H9 (cell line): ENCODE results near the gene LYRM2. TPM values are rescaled to one million over a fixed set of nuclear protein-coding genes. Genes with fewer than 3 reads are reported as not detected.

Experiments
- DNase-seq: peaks from one replicate; pipeline ENCODE4 v3.0.0-alpha.2; 2017
- H2AFZ ChIP-seq: one replicate; pipeline ENCODE4 v1.6.1; 2013; ENCODE audit warnings: mild to moderate bottlenecking, low read length, control low read depth, moderate library complexity
- H2AK5ac ChIP-seq: 2 replicates; pipeline ENCODE4 v1.6.1; 2013; ENCODE audit warnings: low read length, control low read depth, mixed read lengths; ENCODE audit not compliant: insufficient read length
- H2BK120ac ChIP-seq: one replicate; pipeline ENCODE4 v1.6.1; 2013; ENCODE audit warnings: low read depth, mild to moderate bottlenecking, low read length, control low read depth, inconsistent platforms; ENCODE audit not compliant: poor library complexity, severe bottlenecking
- H2BK12ac ChIP-seq: 2 replicates; pipeline ENCODE4 v1.6.1; 2013; ENCODE audit warnings: low read length, control low read depth, mixed read lengths, low read depth; ENCODE audit not compliant: insufficient read length
- H2BK15ac ChIP-seq: 2 replicates; pipeline ENCODE4 v1.6.1; 2013; ENCODE audit warnings: low read depth, low read length, control low read depth
- H2BK20ac ChIP-seq: one replicate; pipeline ENCODE4 v1.6.1; 2013; ENCODE audit warnings: low read depth, mild to moderate bottlenecking, low read length, control low read depth, inconsistent platforms; ENCODE audit not compliant: poor library complexity, severe bottlenecking
- H2BK5ac ChIP-seq: 2 replicates; pipeline ENCODE4 v1.6.1; 2013; ENCODE audit warnings: low read length, control low read depth, mixed read lengths; ENCODE audit not compliant: insufficient read length
- H3K14ac ChIP-seq: 2 replicates; pipeline ENCODE4 v1.6.1; 2013; ENCODE audit warnings: low read length, control low read depth; ENCODE audit not compliant: insufficient read depth
- H3K18ac ChIP-seq: 2 replicates; pipeline ENCODE4 v1.6.1; 2013; ENCODE audit warnings: low read depth, mild to moderate bottlenecking, mixed read lengths, low read length, control low read depth; ENCODE audit not compliant: insufficient read length
- H3K23ac ChIP-seq: 2 replicates; pipeline ENCODE4 v1.6.1; 2013; ENCODE audit warnings: low read length, control low read depth, mixed read lengths, low read depth; ENCODE audit not compliant: insufficient read length
- H3K23me2 ChIP-seq: 2 replicates; pipeline ENCODE4 v1.6.1; 2013; ENCODE audit warnings: low read depth, mild to moderate bottlenecking, mixed read lengths, low read length, control low read depth; ENCODE audit not compliant: insufficient read length, poor library complexity, severe bottlenecking
- H3K27ac ChIP-seq: 2 replicates; pipeline ENCODE4 v1.5.1; 2013; ENCODE audit warnings: low read length, control low read depth, mixed read lengths, low read depth; ENCODE audit not compliant: insufficient read length
- H3K27me3 ChIP-seq: 2 replicates; pipeline ENCODE4 v1.6.1; 2013; ENCODE audit warnings: low read length, control low read depth, inconsistent platforms; ENCODE audit not compliant: insufficient read depth
- H3K4ac ChIP-seq: 2 replicates; pipeline ENCODE4 v1.6.1; 2013; ENCODE audit warnings: low read depth, mild to moderate bottlenecking, control low read depth, inconsistent platforms, low read length, moderate library complexity
- H3K4me1 ChIP-seq: 2 replicates; pipeline ENCODE4 v1.6.1; 2013; ENCODE audit warnings: low read length, control low read depth, inconsistent platforms; ENCODE audit not compliant: insufficient read depth
- H3K4me2 ChIP-seq: 2 replicates; pipeline ENCODE4 v1.6.1; 2013; ENCODE audit warnings: low read length, control low read depth, mixed read lengths; ENCODE audit not compliant: insufficient read length, insufficient read depth
- H3K56ac ChIP-seq: 2 replicates; pipeline ENCODE4 v1.6.1; 2013; ENCODE audit warnings: low read depth, mild to moderate bottlenecking, mixed read lengths, low read length, control low read depth; ENCODE audit not compliant: insufficient read length
- H3K79me1 ChIP-seq: 2 replicates; pipeline ENCODE4 v1.6.1; 2013; ENCODE audit warnings: low read depth, mild to moderate bottlenecking, moderate library complexity, low read length, control low read depth, inconsistent platforms; ENCODE audit not compliant: insufficient read depth, poor library complexity, severe bottlenecking
- H3K79me2 ChIP-seq: 2 replicates; pipeline ENCODE4 v1.6.1; 2013; ENCODE audit warnings: low read length, control low read depth, inconsistent platforms; ENCODE audit not compliant: insufficient read depth
- H3K9ac ChIP-seq: 2 replicates; pipeline ENCODE4 v1.6.1; 2013; ENCODE audit warnings: low read length, control low read depth, mixed read lengths; ENCODE audit not compliant: insufficient read length; ENCODE audit errors: extremely low read depth
- H3K9me3 ChIP-seq: one replicate; pipeline ENCODE4 v1.6.1; 2013; ENCODE audit warnings: low read depth, low read length, inconsistent platforms; ENCODE audit not compliant: control insufficient read depth
- H3T11ph ChIP-seq: one replicate; pipeline ENCODE4 v1.6.1; 2013; ENCODE audit warnings: mild to moderate bottlenecking, low read length, control low read depth, inconsistent platforms
- H4K20me1 ChIP-seq: one replicate; pipeline ENCODE4 v1.6.1; 2013; ENCODE audit not compliant: control insufficient read depth, insufficient read length, insufficient read depth
- H4K5ac ChIP-seq: 2 replicates; pipeline ENCODE4 v1.6.1; 2013; ENCODE audit warnings: low read depth, mild to moderate bottlenecking, mixed read lengths, low read length, control low read depth; ENCODE audit not compliant: insufficient read length
- H4K8ac ChIP-seq: replicated peaks from 2 replicates; pipeline ENCODE4 v1.6.1; 2013; ENCODE audit warnings: low read length, control low read depth, mixed read lengths, low read depth; ENCODE audit not compliant: insufficient read length
- H4K91ac ChIP-seq: 2 replicates; pipeline ENCODE4 v1.6.1; 2013; ENCODE audit warnings: low read depth, mild to moderate bottlenecking, moderate library complexity, mixed read lengths, low read length, control low read depth; ENCODE audit not compliant: insufficient read length
- H3K27ac Mint-ChIP-seq, 3 experiments: 2 replicates in 2 of 3; 3 replicates in 1 of 3; pipeline ENCODE4 v1.8.0; 2020 to 2021; ENCODE audit warnings: mixed read lengths in 3 of 3, mild to moderate bottlenecking in 1 of 3, moderate library complexity in 1 of 3
- H3K27me3 Mint-ChIP-seq: 2 replicates; pipeline ENCODE4 v1.8.0; 2021; ENCODE audit warnings: low read depth, mild to moderate bottlenecking, moderate library complexity, mixed read lengths
- H3K36me3 Mint-ChIP-seq, 3 experiments: 2 replicates in 2 of 3; 3 replicates in 1 of 3; pipeline ENCODE4 v1.8.0; 2020 to 2021; ENCODE audit warnings: low read depth in 3 of 3, mixed read lengths in 3 of 3; ENCODE audit not compliant: insufficient read depth in 1 of 3
- H3K4me1 Mint-ChIP-seq, 2 experiments: 2 replicates each; pipeline ENCODE4 v1.8.0; 2020; ENCODE audit warnings: mixed read lengths in 2 of 2
- H3K4me3 Mint-ChIP-seq, 2 experiments: 2 replicates in 1 of 2; 3 replicates in 1 of 2; pipeline ENCODE4 v1.8.0; 2020 to 2021; ENCODE audit warnings: mild to moderate bottlenecking in 2 of 2, mixed read lengths in 2 of 2, moderate library complexity in 1 of 2
- H3K9me3 Mint-ChIP-seq, 2 experiments: 2 replicates in 1 of 2; 3 replicates in 1 of 2; pipeline ENCODE4 v1.8.0; 2020; ENCODE audit warnings: mild to moderate bottlenecking in 2 of 2, mixed read lengths in 2 of 2, moderate library complexity in 1 of 2
- CTCF ChIP-seq: fragments of 200-600 bp; sonication (generic); conservative IDR thresholded peaks from 3 replicates; pipeline ENCODE4 v1.8.0; 2021; ENCODE audit warnings: antibody characterized with exemption, mild to moderate bottlenecking
- WGBS: extraction: QIAGEN DNeasy Blood & Tissue Kit; methylation state at CpG from one replicate; pipeline ENCODE4 v1.1.7; 2013; ENCODE audit warnings: missing lambda C conversion rate, low lambda C conversion rate, mixed read lengths; ENCODE audit not compliant: insufficient read length; ENCODE audit errors: extremely low coverage; 5-methylcytosine and 5-hydroxymethylcytosine counted together
- total RNA-seq: library from RNA; stranded (reverse); gene quantifications from 2 replicates; pipeline ENCODE4 v1.2.1, GENCODE V29; 2021

Gene LYRM2
- total RNA-seq, 1 experiment from 2014 or later = 29.8 TPM

- no peak overlapping the region for H4K5ac ChIP-seq
- no peak overlapping the region for H2BK12ac ChIP-seq
- H2BK5ac ChIP-seq = no peak overlapping the region
- WGBS = no CpG with 5 or more reads among the region's 2 CpGs
- H3K27ac Mint-ChIP-seq = no peak overlapping the region
- H2AK5ac ChIP-seq = no peak overlapping the region
- no peak overlapping the region for H3T11ph ChIP-seq
- H3K23me2 ChIP-seq = no peaks in the 10 kb centered on the region
- no peaks in the 10 kb centered on the region for H4K20me1 ChIP-seq
- no peak overlapping the region for H3K4me2 ChIP-seq
- H3K9me3 ChIP-seq = no peaks in the 10 kb centered on the region
- no peak overlapping the region for H3K4me3 Mint-ChIP-seq
- H3K18ac ChIP-seq = no peak overlapping the region
- H2BK120ac ChIP-seq = no peak overlapping the region
- no peak overlapping the region for H2BK15ac ChIP-seq
- H3K27me3 Mint-ChIP-seq = no peaks in the 10 kb centered on the region
- H3K14ac ChIP-seq = no peak overlapping the region
- no peak overlapping the region for H3K27ac ChIP-seq
- no peak overlapping the region for H3K56ac ChIP-seq
- no peaks in the 10 kb centered on the region for H3K27me3 ChIP-seq
- H2AFZ ChIP-seq = no peak overlapping the region
- H3K9ac ChIP-seq = no peak overlapping the region
- no peaks in the 10 kb centered on the region for H3K9me3 Mint-ChIP-seq
- no peak overlapping the region for H4K91ac ChIP-seq
- TF ChIP-seq CTCF = no peak
- H4K8ac ChIP-seq = no peak overlapping the region
- H3K79me2 ChIP-seq = no peaks in the 10 kb centered on the region
- DNase-seq = no peak
- no peak overlapping the region for H2BK20ac ChIP-seq
- peaks cover 4% of the 10 kb centered on the region; the same call in 1 of the 2 replicates for H3K4me1 ChIP-seq
- no peaks in the 10 kb centered on the region for H3K79me1 ChIP-seq
- peaks cover 15% of the 10 kb centered on the region in 2 experiments for H3K4me1 Mint-ChIP-seq
- H3K4ac ChIP-seq = no peak overlapping the region
- H3K23ac ChIP-seq = no peak overlapping the region
- H3K36me3 Mint-ChIP-seq = no peaks in the 10 kb centered on the region
These were observed 48.4 kb downstream of the LYRM2 start for GRCh38 chr6:89590133-89590532.
